ENCODE measurements around the gene RNF44.

The RNF44 gene

GRCh38 chr5:176534640-176535039 lies 2.6 kb downstream of the RNF44 start:
- no peak for DNase-seq

DNA sequence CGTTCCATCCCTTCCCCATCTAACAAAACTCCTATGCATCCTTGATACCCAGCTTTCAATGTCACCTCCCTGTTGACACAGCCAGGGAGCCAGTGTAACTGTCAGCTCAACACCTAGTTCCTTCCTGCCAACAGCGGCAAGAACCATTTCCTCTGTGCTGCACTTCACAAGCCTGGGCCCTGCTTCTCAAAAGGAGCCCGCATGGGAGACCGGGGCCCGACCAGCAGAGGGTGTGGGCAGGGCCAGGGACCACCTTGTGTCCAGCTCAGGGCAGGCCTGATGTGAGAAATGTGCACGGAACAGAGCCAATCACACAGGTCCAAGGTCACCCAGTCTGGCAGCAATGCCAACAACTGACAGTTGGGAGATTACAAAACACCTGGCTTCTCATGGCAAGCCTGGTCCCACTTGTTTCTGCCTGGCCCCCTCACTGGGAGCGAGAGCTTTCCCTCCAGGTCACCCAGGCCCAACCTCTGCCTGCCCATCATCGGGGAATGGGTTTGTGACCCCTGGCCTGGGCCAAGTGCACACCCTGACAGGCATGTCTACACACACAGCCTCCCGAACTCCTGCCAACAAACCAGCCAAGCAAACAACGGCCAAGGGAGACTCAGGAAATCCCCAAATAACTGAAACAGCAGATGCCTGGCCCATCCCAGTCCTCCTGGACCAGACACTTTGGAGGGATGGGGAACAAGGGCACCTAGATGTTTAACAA lies 3.1 kb downstream of the RNF44 start:
- DNase-seq = no peak

- DNase-seq = no peak
Measured at GRCh38 chr5:176533390-176533789, 3.8 kb downstream of the RNF44 start.

- DNase-seq = no peak
Measured at GRCh38 chr5:176532795-176533194, 4.4 kb downstream of the RNF44 start.

DNA sequence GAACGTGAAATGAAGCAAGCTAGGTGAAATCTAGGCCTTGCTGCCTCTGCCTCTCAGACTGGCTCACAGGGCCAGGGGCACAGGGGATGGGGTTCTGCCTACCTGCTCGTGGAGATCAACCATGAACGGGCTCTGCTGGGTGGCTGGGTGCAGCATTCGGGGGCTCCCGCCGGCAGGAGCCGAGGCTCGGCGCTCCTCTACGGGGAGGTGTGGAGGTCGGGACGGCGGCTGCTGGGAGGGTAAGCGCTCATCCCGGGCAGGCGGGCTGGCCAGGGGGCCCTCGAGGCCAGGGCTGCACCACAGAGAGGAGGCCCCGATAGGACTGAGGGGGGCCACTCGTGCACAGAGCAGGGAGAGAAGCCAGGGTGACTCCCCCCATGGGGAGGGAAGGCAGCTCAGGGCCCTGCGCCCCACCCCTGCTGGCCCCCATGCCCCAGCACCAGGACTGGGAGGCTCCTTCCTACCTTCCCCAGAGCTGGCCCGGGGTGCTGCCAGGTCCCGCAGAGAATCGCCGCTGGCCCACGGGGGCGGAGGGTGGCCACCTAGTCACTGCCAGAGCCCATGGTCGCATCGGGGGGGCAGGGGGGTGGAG lies 5.2 kb downstream of the RNF44 start:
- no peak for DNase-seq

- no peak for DNase-seq
Measured at GRCh38 chr5:176530983-176531901, 6.0 kb downstream of the RNF44 start.

DNA sequence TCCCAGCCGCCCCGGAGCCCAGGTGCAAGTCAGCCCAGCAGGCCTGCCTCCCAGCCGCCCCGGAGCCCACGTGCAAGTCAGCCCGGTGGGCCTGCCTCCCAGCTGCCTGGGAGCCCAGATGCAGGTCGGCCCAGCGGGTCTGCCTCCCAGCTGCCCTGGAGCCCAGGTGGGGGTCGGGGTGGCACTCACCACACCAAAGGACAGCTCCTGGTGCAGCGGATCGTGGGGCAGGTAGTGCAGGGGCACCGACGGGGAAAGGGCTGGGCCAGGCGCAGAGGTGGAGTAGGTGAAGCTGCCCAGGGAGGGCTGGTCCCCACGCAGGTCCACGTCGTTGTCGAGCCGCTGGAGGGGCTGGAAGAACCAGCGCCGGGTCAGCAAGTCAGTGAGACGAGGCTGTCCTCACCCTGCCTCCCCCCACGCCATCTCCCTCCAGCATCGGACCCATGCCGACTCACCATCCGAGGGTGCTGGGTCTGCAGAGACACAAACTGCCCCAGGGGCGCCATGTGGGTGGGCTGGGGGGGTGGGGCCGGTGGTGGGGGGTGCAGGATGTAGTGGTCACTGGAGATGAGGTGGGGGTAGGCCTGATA lies 6.7 kb downstream of the RNF44 start:
- DNase-seq = no peak

DNA sequence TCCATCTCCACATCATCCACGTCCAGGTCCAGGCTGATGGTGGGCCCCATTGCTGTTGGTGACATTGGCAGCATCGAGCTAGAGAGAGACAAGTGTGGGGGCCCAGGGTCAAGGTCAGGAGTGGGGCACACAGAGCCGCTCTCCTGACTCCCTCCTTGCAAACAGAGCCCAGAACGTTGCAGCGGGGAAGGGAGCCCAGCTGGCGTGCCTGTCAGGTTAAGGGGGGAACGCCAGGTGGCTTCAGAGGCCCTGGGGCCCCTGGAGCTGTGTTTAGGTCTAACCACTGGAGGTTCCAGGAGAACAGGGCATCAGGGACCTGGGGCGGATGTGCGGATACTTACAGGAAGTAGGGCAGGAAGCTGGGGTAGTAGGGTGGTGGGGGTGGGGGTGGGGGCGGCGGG lies 7.5 kb downstream of the RNF44 start:
- DNase-seq = peak; percentile 52

DNA sequence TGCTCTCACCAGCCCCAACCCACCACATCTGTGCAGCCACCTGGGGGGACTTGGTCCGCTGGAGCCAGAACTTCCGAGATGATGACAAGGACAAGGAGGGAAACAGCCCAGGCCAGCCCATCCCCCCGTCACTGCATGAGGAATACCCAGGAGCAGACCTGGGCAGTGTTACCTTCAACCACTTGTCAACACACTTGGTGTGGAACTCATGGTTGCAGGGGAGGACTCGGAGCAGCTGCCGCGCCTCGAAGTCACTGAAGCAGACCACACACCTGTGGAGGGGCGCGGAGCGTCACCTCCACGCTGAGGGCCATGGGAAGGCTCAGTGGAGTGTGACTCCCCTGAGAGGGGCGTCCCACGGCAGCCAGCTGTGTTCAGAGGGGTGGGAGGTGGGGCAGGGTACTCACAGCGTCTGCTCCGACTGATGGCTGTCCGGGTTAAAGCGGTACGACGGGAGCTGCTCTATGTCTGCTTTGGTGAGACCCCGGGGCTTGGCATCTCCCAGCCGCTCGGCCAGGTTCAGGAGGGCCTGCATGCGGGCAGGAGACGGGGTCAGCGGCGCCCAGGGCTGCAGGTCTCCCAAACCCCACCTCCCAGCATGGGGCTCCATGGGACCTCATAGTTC lies 8.0 kb downstream of the RNF44 start:
- no peak for DNase-seq

DNA sequence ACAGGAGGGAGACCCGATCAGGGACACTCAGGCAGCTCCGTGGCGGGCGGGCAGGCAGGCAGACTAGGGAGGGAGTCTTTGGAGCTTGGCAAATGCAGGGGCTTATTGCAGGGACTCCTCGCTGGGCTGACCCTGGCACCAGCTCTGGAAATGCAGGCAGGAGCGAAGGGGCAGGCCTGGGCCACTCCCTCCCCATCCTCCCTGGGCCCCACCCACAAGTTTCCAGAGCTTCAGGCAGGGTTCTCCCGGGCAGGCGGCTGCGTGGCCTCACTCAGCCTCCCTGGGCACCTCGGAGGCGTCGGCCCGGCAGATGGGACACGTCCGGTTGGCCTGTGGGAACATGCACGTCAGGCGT lies 8.5 kb downstream of the RNF44 start:
- no peak for DNase-seq

DNA sequence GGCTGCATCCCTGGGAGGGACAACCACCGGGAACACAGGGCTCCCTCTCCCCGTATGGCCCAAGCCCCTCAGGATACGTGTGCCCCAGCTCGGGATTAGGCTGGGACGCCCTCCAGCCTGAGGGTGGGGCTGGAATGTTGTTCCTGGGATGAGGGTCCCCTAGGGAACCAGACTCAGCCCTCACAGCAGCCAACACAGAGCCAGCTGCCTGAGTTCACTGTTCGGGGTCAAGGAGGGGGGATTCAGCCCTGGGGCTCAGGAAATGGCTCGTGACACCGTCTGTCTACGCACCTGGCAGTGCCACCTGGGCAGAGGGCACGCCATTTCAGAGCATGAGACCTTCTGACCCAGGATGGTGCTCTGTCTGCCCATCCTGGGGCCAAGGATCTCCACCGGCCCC lies 8.9 kb downstream of the RNF44 start:
- DNase-seq = no peak

- no peak for DNase-seq
Measured at GRCh38 chr5:176527246-176528222, 9.7 kb downstream of the RNF44 start.

GRCh38 chr5:176526462-176526861 lies 10.7 kb downstream of the RNF44 start:
- no peak for DNase-seq

GRCh38 chr5:176525677-176526076 lies 11.5 kb downstream of the RNF44 start:
- no peak for DNase-seq

GRCh38 chr5:176524987-176525386 lies 12.2 kb downstream of the RNF44 start:
- no peak for DNase-seq

DNA sequence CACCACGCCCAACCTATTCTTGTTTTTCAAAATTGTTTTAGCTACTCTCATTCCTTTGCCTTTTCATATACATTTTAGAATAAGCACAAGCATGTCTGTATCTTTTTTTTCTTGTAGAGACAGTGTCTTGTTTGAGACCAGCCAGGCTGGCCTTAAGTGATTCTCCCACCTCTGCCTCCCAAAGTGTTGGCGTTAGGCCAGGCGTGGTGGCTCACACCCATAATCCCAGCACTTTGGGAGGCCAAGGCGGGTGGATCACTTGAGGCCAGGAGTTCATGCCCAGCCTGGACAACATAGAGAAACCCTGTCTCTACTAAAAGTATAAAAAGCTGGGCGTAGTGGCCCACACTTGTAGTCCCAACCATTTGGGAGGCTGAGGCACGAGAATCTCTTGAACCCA lies 13.1 kb downstream of the RNF44 start:
- no peak for DNase-seq

DNA sequence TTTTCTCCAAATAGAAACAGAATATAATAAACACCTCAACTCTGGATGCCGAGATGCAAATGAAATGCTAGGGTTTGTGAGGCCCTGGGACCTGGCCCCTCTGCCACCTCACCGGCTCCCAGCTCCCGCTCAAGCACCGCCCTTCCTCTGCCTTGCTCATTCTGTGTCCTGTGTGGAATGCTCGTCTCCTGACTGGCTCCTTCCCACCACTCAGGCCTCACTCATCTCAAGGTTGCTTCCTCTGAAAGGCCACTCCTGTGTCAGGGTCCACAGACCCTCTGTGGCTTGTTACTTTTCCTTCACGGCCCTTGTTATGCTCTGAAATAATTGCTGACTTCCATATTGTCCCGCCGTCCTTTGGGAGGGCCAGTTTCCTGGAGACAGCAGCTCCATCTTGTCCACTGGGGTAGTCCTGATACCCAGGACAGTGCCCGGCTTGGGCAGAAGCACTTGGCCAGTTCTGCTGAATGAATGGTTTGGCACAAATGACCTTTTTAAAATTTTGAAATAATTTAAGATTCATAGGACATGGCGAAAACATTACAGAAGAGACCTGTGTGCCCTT lies 15.4 kb downstream of the RNF44 start:
- DNase-seq = no peak

DNA sequence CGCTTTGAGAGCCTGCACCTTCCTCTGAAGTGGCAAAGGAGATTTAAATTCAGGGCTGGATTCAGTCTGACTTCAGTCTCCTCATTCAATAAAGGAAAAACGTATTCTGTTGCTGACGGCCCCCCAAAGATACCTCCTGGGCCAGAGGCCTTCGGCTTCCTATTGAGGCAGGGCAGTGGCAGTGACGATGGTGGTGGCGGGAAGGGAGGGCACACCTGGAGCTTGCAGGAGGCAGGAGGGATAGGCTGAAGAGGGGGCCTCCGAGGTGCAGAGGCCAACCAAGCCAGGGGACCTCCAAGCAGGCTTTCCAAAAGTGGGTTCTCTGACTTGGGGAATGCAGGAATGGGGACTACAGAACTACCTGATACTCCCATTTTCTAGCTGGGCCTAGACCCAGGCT lies 15.9 kb downstream of the RNF44 start:
- no peak for DNase-seq

DNA sequence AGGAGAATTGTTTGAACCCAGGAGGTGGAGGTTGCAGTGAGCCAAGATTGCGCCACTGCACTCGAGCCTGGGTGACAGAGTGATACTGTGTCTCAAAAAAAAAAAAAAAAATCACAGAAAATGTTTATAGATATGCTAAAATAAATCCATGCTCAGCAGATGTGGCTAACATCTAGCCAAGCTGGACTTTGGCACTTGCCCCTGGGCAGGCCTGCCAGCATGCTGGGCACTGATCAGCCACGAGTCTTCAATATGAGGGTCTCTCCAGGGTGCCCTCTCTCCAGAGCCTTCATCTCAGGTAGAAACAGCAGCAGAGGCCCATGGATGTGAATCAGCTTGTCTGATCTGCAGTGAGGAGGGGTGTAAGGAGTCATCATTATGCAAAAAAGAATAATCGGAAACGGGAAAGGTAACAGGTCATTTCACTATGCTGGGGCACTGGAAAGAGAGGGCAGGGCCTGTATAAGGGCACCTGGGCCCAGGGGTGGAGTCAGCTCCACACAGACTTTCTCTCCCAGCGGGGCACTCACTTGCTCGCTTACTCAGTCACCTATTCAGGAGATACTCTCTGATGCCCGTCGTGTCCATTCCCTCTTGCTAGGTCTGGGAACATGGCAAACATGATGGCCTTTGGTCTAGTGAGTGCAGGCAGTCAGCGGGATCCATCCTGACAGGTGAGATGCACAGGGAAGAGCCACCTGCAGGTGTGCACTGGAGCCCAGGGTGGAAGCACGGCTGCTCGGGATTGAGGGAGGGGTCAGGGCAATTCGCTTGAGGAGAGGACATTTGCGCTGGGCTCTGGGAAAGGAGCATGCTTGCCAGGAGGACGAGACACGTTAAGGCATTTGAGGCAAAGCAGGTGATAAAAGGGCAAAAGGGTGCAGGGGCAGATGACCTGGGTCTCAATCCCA lies 17.1 kb downstream of the RNF44 start:
- DNase-seq = no peak

- no peak for DNase-seq
Measured at GRCh38 chr5:176517053-176517661, 20.0 kb downstream of the RNF44 start.
